Kidney epithelial cell (primary cell): Measurements from ENCODE around the gene STRBP. TPM values are rescaled to one million over a fixed set of nuclear protein-coding genes. Genes with fewer than 3 reads are reported as not detected.

Experiments used
- DNase-seq: peaks from one replicate; pipeline ENCODE4 v3.0.0-alpha.2; 2010; ENCODE audit warnings: low read depth
- H3K27me3 ChIP-seq: 2 replicates; pipeline ENCODE4 v1.6.0; 2011; ENCODE audit warnings: low read length; ENCODE audit not compliant: control insufficient read depth, insufficient read depth
- H3K36me3 ChIP-seq: 2 replicates; pipeline ENCODE4 v1.5.1; 2011; ENCODE audit warnings: low read length; ENCODE audit not compliant: control insufficient read depth, insufficient read depth
- H3K4me3 ChIP-seq: 2 replicates; pipeline ENCODE4 v1.5.1; 2011; ENCODE audit warnings: low read depth, mild to moderate bottlenecking, control low read depth, low read length
- CTCF ChIP-seq: IDR thresholded peaks from 2 replicates; pipeline ENCODE4 v1.5.1; 2011; ENCODE audit warnings: mild to moderate bottlenecking, moderate library complexity, low read length, control low read depth, inconsistent platforms; ENCODE audit not compliant: insufficient read depth, poor library complexity, severe bottlenecking
- total RNA-seq: library from RNA; depleted of rRNA; stranded (reverse); fragments of >200 nt; gene quantifications from 2 replicates; pipeline ENCODE4 v1.2.3, GENCODE V29; 2015

STRBP gene
- total RNA-seq, 1 donor from 2014 or later, result 27.5 TPM

DNA sequence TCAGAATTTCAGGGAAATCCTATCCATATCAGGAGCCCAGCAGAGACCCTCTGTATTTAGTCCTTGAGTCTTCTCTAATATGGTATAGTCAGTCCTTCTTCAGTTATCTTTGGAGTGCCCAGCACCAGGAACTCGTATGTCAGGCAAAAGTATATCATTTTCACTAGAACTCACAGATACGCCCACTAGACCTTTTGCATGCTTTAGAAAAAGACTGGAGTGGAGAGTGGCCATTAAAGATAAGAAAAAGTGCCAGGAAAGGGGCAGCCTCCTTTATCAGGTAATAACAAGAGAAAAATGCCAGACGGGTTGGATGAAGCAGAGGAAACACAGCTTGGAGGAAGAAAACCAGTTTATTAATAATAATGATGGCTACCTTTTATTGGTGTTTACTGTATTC is 171.4 kb downstream of the STRBP start:
- TF ChIP-seq CTCF, result no peak
- DNase-seq, result no peak
- Histone ChIP-seq H3K36me3 (peaks cover 1% of the 10 kb centered on the region), H3K27me3 (no peaks in the 10 kb centered on the region), H3K4me3 (no peak overlapping the region)

- no peak overlapping the region for H3K4me3 ChIP-seq
- H3K36me3 ChIP-seq, result no peaks in the 10 kb centered on the region
Measured at GRCh38 chr9:123093141-123093540, 175.2 kb downstream of the STRBP start.

DNA sequence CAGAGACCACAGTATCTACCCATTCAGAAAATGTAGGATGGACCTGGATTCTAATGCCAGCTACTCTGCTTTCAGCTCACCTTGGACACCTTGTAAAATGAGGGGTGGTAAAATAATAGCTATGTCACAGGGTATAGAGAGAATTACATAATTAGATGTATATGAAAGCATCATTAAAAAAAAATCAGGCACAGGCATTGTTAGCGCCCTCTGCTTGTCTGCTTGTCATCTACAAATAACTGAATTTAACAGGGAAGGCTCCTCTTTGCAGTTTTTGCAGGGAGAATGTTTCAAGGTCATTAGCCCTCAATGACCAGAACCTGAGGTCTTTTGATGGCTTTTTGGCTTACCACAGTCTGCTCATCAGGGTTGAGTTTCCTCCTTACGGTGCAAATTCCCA is 176.9 kb downstream of the STRBP start:
- no peak for TF ChIP-seq CTCF
- H3K4me3 ChIP-seq, result no peak overlapping the region
- no peaks in the 10 kb centered on the region for H3K27me3 ChIP-seq
- peaks cover 2% of the 10 kb centered on the region for H3K36me3 ChIP-seq
- no peak for DNase-seq

More at GRCh38 chr9:123093141-123093540, 175.2 kb downstream of the STRBP start:
- no peak for DNase-seq
- H3K27me3 ChIP-seq, result no peaks in the 10 kb centered on the region
- no peak for TF ChIP-seq CTCF

DNA sequence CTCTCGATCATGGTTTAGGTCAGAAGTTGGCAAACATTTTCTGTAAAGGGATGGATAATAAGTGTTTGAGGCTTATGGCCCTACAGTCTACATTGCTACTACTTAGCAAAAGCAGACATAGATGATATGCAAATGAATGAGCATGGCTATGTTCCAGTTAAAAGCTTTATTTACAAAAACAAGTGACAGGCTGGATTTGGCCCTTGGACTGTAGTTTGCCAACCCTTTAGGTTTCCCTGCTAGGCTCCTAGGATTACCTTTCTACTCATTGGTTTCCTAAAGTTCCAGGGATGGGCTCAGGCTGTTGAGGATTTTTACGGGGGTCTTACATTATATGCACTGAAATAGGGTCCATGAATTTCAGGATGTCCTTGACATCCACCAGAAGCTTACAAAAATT is 177.4 kb downstream of the STRBP start:
- Histone ChIP-seq H3K27me3 (no peaks in the 10 kb centered on the region), H3K36me3 (peaks cover 3% of the 10 kb centered on the region), H3K4me3 (no peak overlapping the region)
- DNase-seq, result no peak
- TF ChIP-seq CTCF, result no peak

- no peaks in the 10 kb centered on the region for H3K27me3 ChIP-seq
- no peak for DNase-seq
- peaks cover 3% of the 10 kb centered on the region for H3K36me3 ChIP-seq
- no peak for TF ChIP-seq CTCF
- H3K4me3 ChIP-seq, result no peak overlapping the region
Measured at GRCh38 chr9:123090198-123090896, 178.0 kb downstream of the STRBP start.

DNA sequence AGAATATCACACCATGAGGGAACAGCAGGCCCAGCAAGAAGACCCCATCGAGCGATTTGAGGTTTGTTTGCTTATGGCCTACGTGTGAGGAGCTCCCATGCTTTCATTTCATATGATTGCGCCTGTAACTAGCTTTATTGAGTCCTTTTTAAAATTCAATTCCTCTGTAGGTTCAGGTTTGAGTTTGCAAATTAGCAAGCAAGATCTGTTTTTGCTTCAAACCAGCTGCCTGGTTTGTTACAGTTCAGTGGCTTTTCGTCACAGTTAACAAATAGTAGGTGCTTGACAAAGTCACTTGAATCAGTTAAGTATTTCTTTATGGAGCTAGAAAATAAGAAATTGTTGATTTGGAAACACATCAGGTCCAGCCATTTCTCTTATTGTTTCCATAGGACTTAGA is 178.6 kb downstream of the STRBP start:
- Histone ChIP-seq H3K4me3 (no peak overlapping the region), H3K36me3 (peaks cover 3% of the 10 kb centered on the region), H3K27me3 (no peaks in the 10 kb centered on the region)
- DNase-seq, result no peak
- no peak for TF ChIP-seq CTCF
